GM12874 (cell line): ENCODE measurements around the gene IMMP2L.

ENCODE experiments used
- TF ChIP-seq, protein P1 (sequence below): IDR thresholded peaks from 2 replicates; pipeline ENCODE4 v1.5.1; 2011; ENCODE audit warnings: low read depth, mild to moderate bottlenecking, control low read depth, low read length, moderate library complexity; ENCODE audit not compliant: insufficient read depth

The IMMP2L gene

DNA sequence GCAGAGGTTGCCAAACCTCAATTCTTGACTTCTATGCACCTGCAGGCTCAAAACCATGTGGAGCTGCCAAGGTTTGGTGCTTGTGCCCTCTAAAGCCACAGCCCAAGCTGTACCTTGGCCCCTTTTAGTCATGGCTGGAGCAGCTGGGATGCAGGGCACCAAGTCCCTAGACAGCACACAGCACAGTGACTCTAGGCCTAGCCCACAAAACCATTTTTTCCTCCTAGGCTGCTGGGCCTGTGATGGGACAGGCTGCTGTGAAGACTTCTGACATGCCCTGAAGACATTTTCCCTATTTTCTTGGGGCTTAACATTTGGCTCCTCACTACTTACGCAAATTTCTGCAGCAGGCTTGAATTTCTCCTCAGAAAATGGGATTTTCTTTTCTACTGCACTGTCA lies 499.1 kb downstream of the IMMP2L start:
- TF ChIP-seq, protein P1, sequence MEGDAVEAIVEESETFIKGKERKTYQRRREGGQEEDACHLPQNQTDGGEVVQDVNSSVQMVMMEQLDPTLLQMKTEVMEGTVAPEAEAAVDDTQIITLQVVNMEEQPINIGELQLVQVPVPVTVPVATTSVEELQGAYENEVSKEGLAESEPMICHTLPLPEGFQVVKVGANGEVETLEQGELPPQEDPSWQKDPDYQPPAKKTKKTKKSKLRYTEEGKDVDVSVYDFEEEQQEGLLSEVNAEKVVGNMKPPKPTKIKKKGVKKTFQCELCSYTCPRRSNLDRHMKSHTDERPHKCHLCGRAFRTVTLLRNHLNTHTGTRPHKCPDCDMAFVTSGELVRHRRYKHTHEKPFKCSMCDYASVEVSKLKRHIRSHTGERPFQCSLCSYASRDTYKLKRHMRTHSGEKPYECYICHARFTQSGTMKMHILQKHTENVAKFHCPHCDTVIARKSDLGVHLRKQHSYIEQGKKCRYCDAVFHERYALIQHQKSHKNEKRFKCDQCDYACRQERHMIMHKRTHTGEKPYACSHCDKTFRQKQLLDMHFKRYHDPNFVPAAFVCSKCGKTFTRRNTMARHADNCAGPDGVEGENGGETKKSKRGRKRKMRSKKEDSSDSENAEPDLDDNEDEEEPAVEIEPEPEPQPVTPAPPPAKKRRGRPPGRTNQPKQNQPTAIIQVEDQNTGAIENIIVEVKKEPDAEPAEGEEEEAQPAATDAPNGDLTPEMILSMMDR: no peak

DNA sequence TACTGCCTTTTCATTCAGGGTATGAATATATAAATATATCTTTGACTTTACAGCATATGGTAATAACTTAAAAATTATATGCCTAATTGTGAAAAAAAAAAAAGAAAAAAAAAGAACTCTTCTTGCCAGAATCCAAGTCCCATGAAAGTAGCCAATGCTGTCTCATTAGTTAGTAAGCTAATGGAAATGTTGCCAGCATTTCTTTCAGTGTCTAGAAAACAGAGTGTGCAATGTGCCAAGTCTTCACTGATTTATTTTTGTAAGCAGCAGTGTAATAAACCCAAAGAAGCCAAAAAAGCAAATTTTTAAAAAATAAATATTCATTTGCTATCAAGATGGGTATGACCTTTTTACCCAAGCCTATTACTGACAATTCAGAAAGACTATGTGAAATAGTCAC lies 502.5 kb downstream of the IMMP2L start:
- TF ChIP-seq, protein P1: no peak

DNA sequence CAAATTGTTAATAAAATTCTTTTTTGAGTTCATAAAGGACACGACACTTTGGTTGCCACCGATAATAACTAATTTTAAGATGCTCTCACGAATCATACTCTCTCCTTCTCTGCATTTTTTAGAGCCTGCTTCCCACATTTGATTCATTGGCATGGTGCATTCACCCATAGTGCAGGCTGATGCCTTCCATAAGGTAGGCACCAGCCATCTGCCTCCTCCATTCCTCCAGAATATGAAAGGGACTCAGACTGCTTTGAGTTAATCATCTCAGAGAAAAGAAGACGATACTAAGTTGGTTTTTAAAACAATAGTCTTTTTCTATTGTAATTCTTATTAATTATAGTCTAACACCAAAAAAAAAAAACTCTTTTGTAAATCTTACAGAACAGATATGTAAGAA lies 505.2 kb downstream of the IMMP2L start:
- TF ChIP-seq, protein P1: no peak

DNA sequence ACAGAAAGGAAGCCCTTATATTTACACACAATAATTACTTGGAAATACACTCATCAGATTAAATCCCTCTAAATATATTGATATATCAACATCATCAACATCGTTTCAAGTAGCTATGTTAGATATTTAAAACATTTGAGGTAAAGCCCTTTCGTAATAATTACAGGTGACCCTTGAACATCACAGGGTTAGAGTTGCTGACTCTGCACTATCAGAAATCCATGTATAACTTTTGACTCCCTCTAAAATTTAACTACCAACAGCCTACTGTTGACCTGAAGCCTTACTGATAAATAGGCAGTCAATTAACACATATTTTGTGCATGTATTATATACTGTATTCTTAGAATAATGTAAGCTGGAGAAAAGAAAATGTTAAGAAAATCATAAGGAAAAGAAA lies 505.9 kb downstream of the IMMP2L start:
- TF ChIP-seq, protein P1: no peak

DNA sequence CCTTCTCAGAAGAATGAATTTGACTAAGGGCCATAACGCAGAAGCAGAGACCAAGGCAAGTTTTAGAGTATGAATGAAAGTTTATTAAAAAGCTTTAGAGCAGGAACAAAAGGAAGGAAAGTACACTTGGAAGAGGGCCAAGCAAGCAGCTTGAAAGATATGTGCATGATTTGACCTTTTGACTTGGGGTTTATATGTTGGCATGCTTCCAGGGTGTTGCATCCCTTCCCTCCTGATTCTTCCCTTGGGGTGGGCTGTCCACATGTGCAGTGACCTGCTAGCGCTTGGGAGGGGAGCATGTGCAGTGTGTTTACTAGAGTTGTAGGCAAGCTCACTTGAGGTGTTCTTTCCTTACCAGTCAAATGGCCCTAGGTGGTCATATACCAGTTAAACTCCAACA lies 509.3 kb downstream of the IMMP2L start:
- TF ChIP-seq, protein P1: no peak

DNA sequence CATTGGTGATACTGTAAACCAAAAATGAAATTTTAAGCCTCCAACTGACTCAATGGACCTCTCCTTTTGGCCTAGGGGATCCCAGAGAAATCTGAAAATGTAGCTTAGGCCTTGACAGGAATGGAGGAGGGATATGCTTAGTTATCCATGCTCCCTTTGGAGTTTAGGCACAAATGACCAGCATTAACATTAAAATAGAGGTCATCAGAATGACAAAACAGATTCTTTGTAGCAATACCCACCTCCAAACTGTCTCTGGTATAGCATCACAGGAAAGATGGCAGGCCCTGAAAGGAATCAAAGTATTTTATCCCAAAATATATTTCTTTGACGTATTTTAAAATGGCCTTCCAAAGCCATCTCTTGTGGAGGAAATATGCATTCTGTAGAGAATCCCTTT lies 510.5 kb downstream of the IMMP2L start:
- TF ChIP-seq, protein P1: no peak

DNA sequence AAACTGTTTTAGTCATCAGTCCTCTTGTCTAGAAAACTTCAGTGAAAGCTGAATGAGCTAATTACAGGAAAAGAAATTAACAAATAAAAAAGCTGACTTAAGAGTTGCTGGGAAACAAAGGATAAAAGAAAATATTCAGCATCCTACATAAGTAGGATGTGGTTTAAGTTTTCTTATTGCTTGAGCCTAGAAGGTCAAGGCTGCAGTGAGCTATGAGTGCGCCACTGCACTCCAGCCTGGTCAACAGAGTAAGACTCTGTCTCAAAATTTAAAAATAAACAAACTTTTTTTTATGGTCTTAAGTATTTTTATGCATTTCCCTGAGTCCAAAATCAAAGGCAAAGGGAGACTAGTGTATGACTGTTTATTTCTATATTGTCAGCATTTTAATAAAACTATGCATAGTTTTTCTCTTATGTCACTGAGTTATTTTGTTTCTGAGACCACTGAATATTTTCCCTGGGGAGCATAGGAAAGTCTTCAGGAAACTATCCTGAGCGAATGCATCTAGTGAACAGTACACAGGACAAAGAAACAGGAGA lies 511.3 kb downstream of the IMMP2L start:
- TF ChIP-seq, protein P1: no peak
